ENCODE results near the gene CFAP299. TPM values are rescaled to one million over a fixed set of nuclear protein-coding genes. Genes with fewer than 3 reads are reported as not detected.

The CFAP299 gene
- total and polyA plus RNA-seq, 7 donors, result 1.4 TPM; not detected in 6

DNA sequence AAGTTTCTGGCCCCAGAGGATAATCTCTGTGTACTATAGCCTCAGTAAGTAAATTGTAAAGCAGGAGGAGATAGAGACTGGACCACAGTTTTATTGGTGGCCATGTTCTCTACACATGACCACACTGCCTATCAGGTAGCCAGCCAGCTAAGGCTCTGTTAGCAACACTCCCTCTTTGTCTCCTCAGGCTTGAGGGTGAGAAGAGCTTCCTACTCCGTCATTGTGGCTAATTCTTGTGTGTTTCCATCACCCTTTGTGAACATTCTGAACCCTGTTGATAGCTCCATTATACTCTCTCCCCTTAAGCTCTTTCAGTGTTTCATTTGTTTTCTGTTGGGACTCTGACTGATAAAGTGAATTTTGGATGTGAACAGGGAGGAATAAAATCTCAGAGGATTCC, 233.4 kb downstream of the CFAP299 start:
- intact Hi-C loops (cut with DNase I), result no loop called here
- Histone ChIP-seq H3K36me3 (no peaks in the 10 kb centered on the region), H3K27me3 (no peaks in the 10 kb centered on the region), H3K4me3 (no peak overlapping the region), H3K4me1 (no peaks in the 10 kb centered on the region), H3K27ac (no peak overlapping the region), H3K9me3 (peaks cover 0 to 2% (median 0%) of the 10 kb centered on the region in 4 donors)
- TF ChIP-seq EP300 (IDR thresholded peaks at IDR 0.05) (no peak), POLR2A (IDR thresholded peaks at IDR 0.05) (no peak), POLR2AphosphoS5 (IDR thresholded peaks at IDR 0.05) (no peak)
- TF ChIP-seq, protein P1, sequence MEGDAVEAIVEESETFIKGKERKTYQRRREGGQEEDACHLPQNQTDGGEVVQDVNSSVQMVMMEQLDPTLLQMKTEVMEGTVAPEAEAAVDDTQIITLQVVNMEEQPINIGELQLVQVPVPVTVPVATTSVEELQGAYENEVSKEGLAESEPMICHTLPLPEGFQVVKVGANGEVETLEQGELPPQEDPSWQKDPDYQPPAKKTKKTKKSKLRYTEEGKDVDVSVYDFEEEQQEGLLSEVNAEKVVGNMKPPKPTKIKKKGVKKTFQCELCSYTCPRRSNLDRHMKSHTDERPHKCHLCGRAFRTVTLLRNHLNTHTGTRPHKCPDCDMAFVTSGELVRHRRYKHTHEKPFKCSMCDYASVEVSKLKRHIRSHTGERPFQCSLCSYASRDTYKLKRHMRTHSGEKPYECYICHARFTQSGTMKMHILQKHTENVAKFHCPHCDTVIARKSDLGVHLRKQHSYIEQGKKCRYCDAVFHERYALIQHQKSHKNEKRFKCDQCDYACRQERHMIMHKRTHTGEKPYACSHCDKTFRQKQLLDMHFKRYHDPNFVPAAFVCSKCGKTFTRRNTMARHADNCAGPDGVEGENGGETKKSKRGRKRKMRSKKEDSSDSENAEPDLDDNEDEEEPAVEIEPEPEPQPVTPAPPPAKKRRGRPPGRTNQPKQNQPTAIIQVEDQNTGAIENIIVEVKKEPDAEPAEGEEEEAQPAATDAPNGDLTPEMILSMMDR (IDR thresholded peaks at IDR 0.05), result no peak
- WGBS, 2 donors, result 84 to 95% methylated on average over 1 of the region's 1 CpG
- DNase-seq, result no peak

DNA sequence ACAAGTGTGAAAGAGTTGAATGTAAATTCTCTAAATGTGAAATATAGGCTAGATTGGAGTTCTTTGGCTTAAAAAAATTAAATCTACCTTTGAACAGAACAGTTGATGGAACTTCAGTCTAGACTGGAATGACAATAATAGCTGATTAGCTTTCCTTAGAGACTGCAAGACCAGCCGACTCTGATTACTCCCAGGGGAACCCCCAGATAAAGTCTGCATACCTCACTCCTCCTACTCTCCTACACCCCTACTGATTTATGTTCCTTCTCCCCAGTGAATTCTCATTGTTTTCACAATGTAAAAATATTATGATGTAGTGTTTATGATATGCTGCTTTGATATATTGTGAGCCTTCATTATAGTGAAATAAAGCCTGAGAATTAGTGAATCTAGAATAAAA, 241.3 kb downstream of the CFAP299 start:
- H3K9me3 ChIP-seq, result peaks cover 0 to 2% (median 0%) of the 10 kb centered on the region in 4 donors
- H3K4me3 ChIP-seq, result no peak overlapping the region
- 37 to 59% methylated on average over 1 of the region's 1 CpG for WGBS, 2 donors
- peaks cover 0 to 4% (median 0%) of the 10 kb centered on the region in 4 donors for H3K4me1 ChIP-seq
- DNase-seq, result no peak
- intact Hi-C loops (cut with DNase I), result no loop called here
- TF ChIP-seq EP300 (IDR thresholded peaks at IDR 0.05), result no peak
- TF ChIP-seq, protein P1 (IDR thresholded peaks at IDR 0.05), result no peak
- TF ChIP-seq POLR2A (IDR thresholded peaks at IDR 0.05), result no peak
- TF ChIP-seq POLR2AphosphoS5 (IDR thresholded peaks at IDR 0.05), result no peak
- H3K27me3 ChIP-seq, result no peaks in the 10 kb centered on the region
- H3K36me3 ChIP-seq, result no peaks in the 10 kb centered on the region
- no peak overlapping the region for H3K27ac ChIP-seq

GRCh38 chr4:80578001-80578400, 242.5 kb downstream of the CFAP299 start:
- Histone ChIP-seq H3K27me3 (no peaks in the 10 kb centered on the region), H3K36me3 (no peaks in the 10 kb centered on the region), H3K27ac (no peak overlapping the region), H3K4me3 (no peak overlapping the region), H3K9me3 (peaks cover 0 to 2% (median 0%) of the 10 kb centered on the region in 4 donors), H3K4me1 (peaks cover 0 to 4% (median 0%) of the 10 kb centered on the region in 4 donors)
- intact Hi-C loops (cut with DNase I), result no loop called here
- TF ChIP-seq, protein P1 (IDR thresholded peaks at IDR 0.05), result no peak
- 85 to 88% methylated on average over 1 of the region's 1 CpG for WGBS, 2 donors
- no peak for DNase-seq

DNA sequence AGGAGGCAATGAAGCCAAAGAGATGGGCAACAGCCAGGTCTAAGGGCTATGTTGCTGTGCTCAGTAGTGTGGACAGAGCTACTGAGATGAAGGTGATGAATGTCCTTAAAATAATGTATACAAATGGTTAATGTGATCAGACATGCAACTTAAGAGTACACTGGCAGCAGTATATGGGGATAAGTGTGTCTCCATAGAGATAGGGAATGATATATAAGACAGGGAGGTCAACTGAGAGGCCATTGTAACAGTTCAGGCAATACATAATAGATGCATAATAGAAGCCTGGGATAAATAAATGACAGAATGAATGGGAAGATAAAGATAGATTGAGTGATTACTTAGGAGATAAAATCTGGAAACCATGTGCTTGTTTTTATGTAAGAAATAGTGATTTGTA, 250.0 kb downstream of the CFAP299 start:
- H3K27ac ChIP-seq, result no peak overlapping the region
- intact Hi-C loops (cut with DNase I), result no loop called here
- no peaks in the 10 kb centered on the region for H3K4me1 ChIP-seq
- TF ChIP-seq, protein P1 (IDR thresholded peaks at IDR 0.05), result no peak
- no peak for TF ChIP-seq EP300 (IDR thresholded peaks at IDR 0.05)
- no peak for TF ChIP-seq POLR2AphosphoS5 (IDR thresholded peaks at IDR 0.05)
- no peak for TF ChIP-seq POLR2A (IDR thresholded peaks at IDR 0.05)
- DNase-seq, result no peak
- H3K36me3 ChIP-seq, result no peaks in the 10 kb centered on the region
- no peaks in the 10 kb centered on the region for H3K27me3 ChIP-seq
- H3K4me3 ChIP-seq, result no peak overlapping the region
- no peaks in the 10 kb centered on the region for H3K9me3 ChIP-seq

- 89 to 92% methylated on average over 2 of the region's 2 CpGs for WGBS, 2 donors
- Histone ChIP-seq H3K27ac (no peak overlapping the region), H3K36me3 (no peaks in the 10 kb centered on the region), H3K9me3 (no peaks in the 10 kb centered on the region), H3K27me3 (no peaks in the 10 kb centered on the region), H3K4me1 (no peaks in the 10 kb centered on the region), H3K4me3 (no peak overlapping the region)
- no peak for TF ChIP-seq POLR2A (IDR thresholded peaks at IDR 0.05)
- no peak for DNase-seq
- intact Hi-C loops (cut with DNase I), result no loop called here
Observed at GRCh38 chr4:80586716-80587115, 251.2 kb downstream of the CFAP299 start.
